MM.1S (cell line): ENCODE data around the gene PIAS4.

Experiments
- CTCF ChIP-seq: fragments of 300-600 bp; sonication (generic); IDR thresholded peaks from 2 replicates; pipeline ENCODE4 v1.5.1; 2016; ENCODE audit warnings: antibody characterized with exemption, low read length, mixed read lengths
- EZH2phosphoT487 ChIP-seq: fragments of 300-600 bp; sonication (generic); IDR thresholded peaks from 2 replicates; pipeline ENCODE4 v1.6.1; 2018; ENCODE audit warnings: antibody characterized with exemption, low read length

GRCh38 chr19:4012092-4012974 is 4.8 kb downstream of the PIAS4 start:
- no peak for TF ChIP-seq CTCF
- TF ChIP-seq EZH2phosphoT487: no peak
